ENCODE measurements around the gene HVCN1.

- no peak for TF ChIP-seq POLR2A (IDR thresholded peaks at IDR 0.05)
- no peak for TF ChIP-seq CTCF (IDR thresholded peaks at IDR 0.05 in 4 of 5, conservative IDR thresholded peaks at IDR 0.05 in 1 of 5)
Measured at GRCh38 chr12:110649341-110649847, 39.5 kb downstream of the HVCN1 start.
